ENCODE measurements around the gene BMPR1A.

DNA sequence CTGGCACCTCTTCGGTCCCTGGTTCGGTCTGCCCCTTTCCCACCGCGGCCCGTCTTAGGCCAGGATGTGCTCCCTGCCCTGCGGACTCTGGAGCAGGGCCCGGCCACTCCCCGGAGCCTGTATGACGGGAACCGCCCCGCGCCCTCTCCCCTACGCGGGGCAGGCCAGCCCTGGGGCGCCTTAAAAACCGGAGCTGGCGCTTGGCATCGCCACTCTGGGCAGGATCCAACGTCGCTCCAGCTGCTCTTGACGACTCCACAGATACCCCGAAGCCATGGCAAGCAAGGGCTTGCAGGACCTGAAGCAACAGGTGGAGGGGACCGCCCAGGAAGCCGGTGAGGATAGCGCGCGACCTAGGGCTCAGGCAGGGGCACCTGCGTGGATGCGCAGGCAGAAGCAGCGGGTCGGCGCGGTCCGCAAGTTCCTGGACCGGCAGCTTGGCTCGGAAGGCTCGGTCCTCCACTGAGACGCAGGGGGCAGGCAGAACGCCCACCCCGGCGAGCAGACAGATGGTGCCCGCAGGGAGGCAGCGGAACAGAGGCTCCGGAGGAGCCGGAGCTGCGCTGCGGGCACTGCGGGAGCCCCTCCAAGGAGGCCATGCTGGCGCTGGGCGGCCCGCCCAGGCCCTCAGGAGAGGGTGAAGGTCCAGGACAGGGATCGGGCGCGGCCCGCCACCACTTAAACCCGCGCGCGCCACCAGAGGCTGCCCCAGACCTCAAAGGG is 212.0 kb downstream of the BMPR1A start, which contains the start of gene ADIRF:
- TF ChIP-seq GABPA (IDR thresholded peaks at IDR 0.05; ENCODE audit: low read depth) (no peak), SPI1 (IDR thresholded peaks at IDR 0.05; ENCODE audit: borderline replicate concordance, low read depth) (no peak), POLR2AphosphoS5 (IDR thresholded peaks at IDR 0.05; ENCODE audit: low read depth) (no peak), REST (IDR thresholded peaks at IDR 0.05; ENCODE audit: insufficient replicate concordance, low read depth) (no peak)
- TF ChIP-seq, protein P1, sequence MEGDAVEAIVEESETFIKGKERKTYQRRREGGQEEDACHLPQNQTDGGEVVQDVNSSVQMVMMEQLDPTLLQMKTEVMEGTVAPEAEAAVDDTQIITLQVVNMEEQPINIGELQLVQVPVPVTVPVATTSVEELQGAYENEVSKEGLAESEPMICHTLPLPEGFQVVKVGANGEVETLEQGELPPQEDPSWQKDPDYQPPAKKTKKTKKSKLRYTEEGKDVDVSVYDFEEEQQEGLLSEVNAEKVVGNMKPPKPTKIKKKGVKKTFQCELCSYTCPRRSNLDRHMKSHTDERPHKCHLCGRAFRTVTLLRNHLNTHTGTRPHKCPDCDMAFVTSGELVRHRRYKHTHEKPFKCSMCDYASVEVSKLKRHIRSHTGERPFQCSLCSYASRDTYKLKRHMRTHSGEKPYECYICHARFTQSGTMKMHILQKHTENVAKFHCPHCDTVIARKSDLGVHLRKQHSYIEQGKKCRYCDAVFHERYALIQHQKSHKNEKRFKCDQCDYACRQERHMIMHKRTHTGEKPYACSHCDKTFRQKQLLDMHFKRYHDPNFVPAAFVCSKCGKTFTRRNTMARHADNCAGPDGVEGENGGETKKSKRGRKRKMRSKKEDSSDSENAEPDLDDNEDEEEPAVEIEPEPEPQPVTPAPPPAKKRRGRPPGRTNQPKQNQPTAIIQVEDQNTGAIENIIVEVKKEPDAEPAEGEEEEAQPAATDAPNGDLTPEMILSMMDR (IDR thresholded peaks at IDR 0.05; ENCODE audit: insufficient read depth, low read length) = no peak
